ENCODE measurements around the gene NCAPG2. TPM values are rescaled to one million over a fixed set of nuclear protein-coding genes. Genes with fewer than 3 reads are reported as not detected.
A peak's percentile ranks its signal among the peaks of the same experiment; 100 is the strongest.
"Not testable (repeated sequence)": the region's sequence is repeated elsewhere in the genome, so short reads cannot be mapped to it uniquely, and the experiment has no call there.

NCAPG2 gene
- total RNA-seq, 1 experiment from 2014 or later: 99.4 TPM

GRCh38 chr7:158672975-158673374 is 31.6 kb downstream of the NCAPG2 start:
- Histone ChIP-seq H2AFZ (ENCODE audit: low read length) (no peak overlapping the region), H2BK5ac (ENCODE audit: insufficient read length, low read length) (no peak overlapping the region), H3K27me3 (ENCODE audit: insufficient read depth, low read length) (no peaks in the 10 kb centered on the region), H3K4me2 (ENCODE audit: insufficient read depth, insufficient read length, low read length) (no peak overlapping the region), H2BK120ac (ENCODE audit: low read depth, low read length, poor library complexity, severe bottlenecking) (no peak overlapping the region), H3K27ac (ENCODE audit: insufficient read length, low read depth, low read length) (no peak overlapping the region), H3K18ac (ENCODE audit: insufficient read length, low read depth, low read length) (no peak overlapping the region), H3K79me1 (ENCODE audit: insufficient read depth, low read depth, low read length, poor library complexity, severe bottlenecking) (no peaks in the 10 kb centered on the region), H4K8ac (replicated peaks; ENCODE audit: insufficient read length, low read depth, low read length) (no peak overlapping the region), H3K23me2 (ENCODE audit: insufficient read length, low read depth, low read length, poor library complexity, severe bottlenecking) (no peaks in the 10 kb centered on the region), H2BK20ac (ENCODE audit: low read depth, low read length, poor library complexity, severe bottlenecking) (no peak overlapping the region), H4K5ac (ENCODE audit: insufficient read length, low read depth, low read length) (no peak overlapping the region), H4K20me1 (ENCODE audit: control insufficient read depth, insufficient read depth, insufficient read length) (no peaks in the 10 kb centered on the region), H4K91ac (ENCODE audit: insufficient read length, low read depth, low read length) (no peak overlapping the region), H3K56ac (ENCODE audit: insufficient read length, low read depth, low read length) (no peak overlapping the region), H2BK12ac (ENCODE audit: insufficient read length, low read depth, low read length) (no peak overlapping the region), H3K79me2 (ENCODE audit: insufficient read depth, low read length) (no peaks in the 10 kb centered on the region; the same call in 1 of the 2 replicates), H3K9ac (ENCODE audit: extremely low read depth, insufficient read length, low read length) (no peak overlapping the region), H2BK15ac (ENCODE audit: low read depth, low read length) (no peak overlapping the region), H3T11ph (ENCODE audit: low read length) (no peak overlapping the region), H2AK5ac (ENCODE audit: insufficient read length, low read length) (no peak overlapping the region), H3K9me3 (ENCODE audit: control insufficient read depth, low read depth, low read length) (no peaks in the 10 kb centered on the region), H3K4me1 (ENCODE audit: insufficient read depth, low read length) (no peaks in the 10 kb centered on the region), H3K14ac (ENCODE audit: insufficient read depth, low read length) (no peak overlapping the region), H3K23ac (ENCODE audit: insufficient read length, low read depth, low read length) (no peak overlapping the region), H3K4ac (ENCODE audit: low read depth, low read length) (no peak overlapping the region)
- Mint-ChIP-seq H3K27ac (peak overlapping the region in 2 of 3 experiments; percentile 11 to 68; a peak in 3 of 7 replicates), H3K27me3 (ENCODE audit: low read depth) (no peaks in the 10 kb centered on the region), H3K9me3 (no peaks in the 10 kb centered on the region), H3K4me3 (no peak overlapping the region), H3K4me1 (no peaks in the 10 kb centered on the region), H3K36me3 (ENCODE audit: insufficient read depth in 1 of 3, low read depth in 3 of 3) (peaks cover 29 to 80% (median 76%) of the 10 kb centered on the region in 3 experiments)
- no peak for TF ChIP-seq CTCF (conservative IDR thresholded peaks at IDR 0.05)
- no peak for DNase-seq
- WGBS (ENCODE audit: extremely low coverage, insufficient read length, low lambda C conversion rate): no CpG with 5 or more reads among the region's 4 CpGs

- not testable (repeated sequence) for H2AFZ ChIP-seq (ENCODE audit: low read length); H2BK20ac ChIP-seq (ENCODE audit: low read depth, low read length, poor library complexity, severe bottlenecking); H2BK120ac ChIP-seq (ENCODE audit: low read depth, low read length, poor library complexity, severe bottlenecking); H3K4me1 Mint-ChIP-seq; H3K4me1 ChIP-seq (ENCODE audit: insufficient read depth, low read length); H3K27ac Mint-ChIP-seq; H3K18ac ChIP-seq (ENCODE audit: insufficient read length, low read depth, low read length); H4K20me1 ChIP-seq (ENCODE audit: control insufficient read depth, insufficient read depth, insufficient read length); H3K9me3 Mint-ChIP-seq; H3K56ac ChIP-seq (ENCODE audit: insufficient read length, low read depth, low read length); H2BK5ac ChIP-seq (ENCODE audit: insufficient read length, low read length); H2AK5ac ChIP-seq (ENCODE audit: insufficient read length, low read length); H3K79me2 ChIP-seq (ENCODE audit: insufficient read depth, low read length); H2BK15ac ChIP-seq (ENCODE audit: low read depth, low read length); H3K4me2 ChIP-seq (ENCODE audit: insufficient read depth, insufficient read length, low read length); H3K27me3 Mint-ChIP-seq (ENCODE audit: low read depth); H3K27ac ChIP-seq (ENCODE audit: insufficient read length, low read depth, low read length); H3T11ph ChIP-seq (ENCODE audit: low read length); H3K14ac ChIP-seq (ENCODE audit: insufficient read depth, low read length); H3K23me2 ChIP-seq (ENCODE audit: insufficient read length, low read depth, low read length, poor library complexity, severe bottlenecking); H4K8ac ChIP-seq (replicated peaks; ENCODE audit: insufficient read length, low read depth, low read length); H3K4me3 Mint-ChIP-seq; H3K23ac ChIP-seq (ENCODE audit: insufficient read length, low read depth, low read length); H2BK12ac ChIP-seq (ENCODE audit: insufficient read length, low read depth, low read length); H3K27me3 ChIP-seq (ENCODE audit: insufficient read depth, low read length); H3K9me3 ChIP-seq (ENCODE audit: control insufficient read depth, low read depth, low read length); H4K91ac ChIP-seq (ENCODE audit: insufficient read length, low read depth, low read length); DNase-seq; H4K5ac ChIP-seq (ENCODE audit: insufficient read length, low read depth, low read length); H3K4ac ChIP-seq (ENCODE audit: low read depth, low read length); H3K9ac ChIP-seq (ENCODE audit: extremely low read depth, insufficient read length, low read length); H3K79me1 ChIP-seq (ENCODE audit: insufficient read depth, low read depth, low read length, poor library complexity, severe bottlenecking)
- no CpG with 5 or more reads among the region's 8 CpGs for WGBS (ENCODE audit: extremely low coverage, insufficient read length, low lambda C conversion rate)
- H3K36me3 Mint-ChIP-seq (ENCODE audit: insufficient read depth in 1 of 3, low read depth in 3 of 3): peaks cover 31 to 68% (median 66%) of the 10 kb centered on the region in 3 experiments
Measured at GRCh38 chr7:158668086-158668485, 36.5 kb downstream of the NCAPG2 start.
